ENCODE results near the gene PIAS1. TPM values are rescaled to one million over a fixed set of nuclear protein-coding genes. Genes with fewer than 3 reads are reported as not detected.
"Not testable (repeated sequence)": the region's sequence is repeated elsewhere in the genome, so short reads cannot be mapped to it uniquely, and the experiment has no call there.

The PIAS1 gene
- total RNA-seq, 4 donors from 2014 or later, result 61.8 to 106 (median 86.3) TPM

DNA sequence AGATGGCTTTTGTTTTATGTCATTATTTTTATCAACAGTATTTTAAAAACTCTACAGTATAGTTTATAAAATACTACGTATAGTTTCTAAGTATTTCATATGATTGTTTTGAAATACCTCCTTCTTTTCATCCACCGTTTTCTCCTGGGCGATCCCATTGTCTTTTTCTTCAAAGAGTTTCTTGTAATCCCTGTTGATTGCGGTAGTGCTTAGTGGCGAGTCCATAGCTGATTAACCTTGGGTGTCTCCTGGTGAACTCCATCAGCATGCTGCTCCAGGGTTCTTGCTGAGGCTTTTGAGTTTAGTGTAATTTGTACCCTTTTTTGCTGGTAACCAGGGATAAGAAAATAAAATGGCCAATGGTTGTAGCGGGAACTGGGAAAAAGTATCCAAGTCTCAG lies 3.6 kb downstream of the PIAS1 start:
- no peak overlapping the region for H3K4me3 ChIP-seq
- whole genome bisulfite sequencing, 2 donors, result 71 to 72% methylated on average over 6 of the region's 6 CpGs
- H3K27ac ChIP-seq, result no peak overlapping the region
- no peaks in the 10 kb centered on the region for H3K27me3 ChIP-seq
- TF ChIP-seq, protein P1, sequence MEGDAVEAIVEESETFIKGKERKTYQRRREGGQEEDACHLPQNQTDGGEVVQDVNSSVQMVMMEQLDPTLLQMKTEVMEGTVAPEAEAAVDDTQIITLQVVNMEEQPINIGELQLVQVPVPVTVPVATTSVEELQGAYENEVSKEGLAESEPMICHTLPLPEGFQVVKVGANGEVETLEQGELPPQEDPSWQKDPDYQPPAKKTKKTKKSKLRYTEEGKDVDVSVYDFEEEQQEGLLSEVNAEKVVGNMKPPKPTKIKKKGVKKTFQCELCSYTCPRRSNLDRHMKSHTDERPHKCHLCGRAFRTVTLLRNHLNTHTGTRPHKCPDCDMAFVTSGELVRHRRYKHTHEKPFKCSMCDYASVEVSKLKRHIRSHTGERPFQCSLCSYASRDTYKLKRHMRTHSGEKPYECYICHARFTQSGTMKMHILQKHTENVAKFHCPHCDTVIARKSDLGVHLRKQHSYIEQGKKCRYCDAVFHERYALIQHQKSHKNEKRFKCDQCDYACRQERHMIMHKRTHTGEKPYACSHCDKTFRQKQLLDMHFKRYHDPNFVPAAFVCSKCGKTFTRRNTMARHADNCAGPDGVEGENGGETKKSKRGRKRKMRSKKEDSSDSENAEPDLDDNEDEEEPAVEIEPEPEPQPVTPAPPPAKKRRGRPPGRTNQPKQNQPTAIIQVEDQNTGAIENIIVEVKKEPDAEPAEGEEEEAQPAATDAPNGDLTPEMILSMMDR (IDR thresholded peaks at IDR 0.05), result no peak
- no peak for TF ChIP-seq POLR2A (IDR thresholded peaks at IDR 0.05)
- no peak for TF ChIP-seq EP300 (IDR thresholded peaks at IDR 0.05)
- no peaks in the 10 kb centered on the region for H3K36me3 ChIP-seq
- peaks cover 0 to 56% (median 28%) of the 10 kb centered on the region in 4 donors for H3K4me1 ChIP-seq
- DNase-seq (ENCODE audit: low spot score in 2 of 2), result no peak
- no peaks in the 10 kb centered on the region for H3K9me3 ChIP-seq

DNA sequence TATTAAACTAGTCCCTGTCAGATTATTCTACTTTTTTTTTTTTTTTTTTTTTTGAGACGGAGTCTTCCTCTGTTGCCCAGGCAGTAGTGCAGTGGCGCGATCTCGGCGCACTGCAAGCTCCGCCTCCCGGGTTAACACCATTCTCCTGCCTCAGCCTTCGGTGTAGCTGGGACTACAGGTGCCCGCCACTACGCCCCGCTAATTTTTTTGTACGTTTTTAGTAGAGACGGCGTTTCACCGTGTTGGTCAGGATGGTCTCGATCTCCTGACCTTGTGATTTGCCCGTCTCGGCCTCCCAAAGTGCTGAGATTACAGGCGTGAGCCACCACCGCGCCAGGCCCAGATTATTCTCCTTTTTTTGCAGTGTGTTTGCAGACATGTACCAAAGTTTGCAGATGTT lies 4.9 kb downstream of the PIAS1 start:
- H3K9me3 ChIP-seq; DNase-seq (ENCODE audit: low spot score in 2 of 2); H3K4me3 ChIP-seq; H3K27me3 ChIP-seq; H3K36me3 ChIP-seq; H3K27ac ChIP-seq: not testable (repeated sequence)
- 96 to 98% methylated on average over 21 of the region's 21 CpGs for WGBS, 2 donors
- H3K4me1 ChIP-seq, result peaks cover 0 to 62% (median 27%) of the 10 kb centered on the region in 4 donors

DNA sequence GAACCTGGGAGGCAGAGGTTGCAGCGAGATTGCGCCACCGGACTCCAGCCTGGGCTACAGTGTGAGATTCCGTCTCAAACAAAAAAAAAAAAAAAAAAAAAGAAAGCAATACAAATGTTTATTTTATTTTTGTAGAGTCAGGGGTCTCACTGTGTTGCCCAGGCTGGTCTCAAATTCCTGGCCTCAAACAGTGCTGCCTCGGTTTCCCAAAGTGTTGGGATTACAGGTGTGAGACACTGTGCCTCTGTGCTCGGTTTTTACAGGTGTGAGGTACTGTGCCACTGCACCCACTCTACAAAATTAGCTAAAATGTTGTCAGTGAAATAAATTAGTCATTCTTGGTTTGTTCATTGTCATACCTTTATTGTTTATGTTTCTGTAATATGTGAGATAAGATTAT lies 5.5 kb downstream of the PIAS1 start:
- Histone ChIP-seq H3K4me1 (peaks cover 0 to 68% (median 28%) of the 10 kb centered on the region in 4 donors), H3K4me3 (no peak overlapping the region), H3K27me3 (no peaks in the 10 kb centered on the region), H3K9me3 (no peaks in the 10 kb centered on the region), H3K36me3 (no peaks in the 10 kb centered on the region), H3K27ac (no peak overlapping the region)
- DNase-seq (ENCODE audit: low spot score in 2 of 2), result no peak
- TF ChIP-seq, protein P1 (IDR thresholded peaks at IDR 0.05), result no peak
- no peak for TF ChIP-seq EP300 (IDR thresholded peaks at IDR 0.05)
- no peak for TF ChIP-seq POLR2A (IDR thresholded peaks at IDR 0.05)
- WGBS, 2 donors, result 91 to 98% methylated on average over 6 of the region's 6 CpGs

DNA sequence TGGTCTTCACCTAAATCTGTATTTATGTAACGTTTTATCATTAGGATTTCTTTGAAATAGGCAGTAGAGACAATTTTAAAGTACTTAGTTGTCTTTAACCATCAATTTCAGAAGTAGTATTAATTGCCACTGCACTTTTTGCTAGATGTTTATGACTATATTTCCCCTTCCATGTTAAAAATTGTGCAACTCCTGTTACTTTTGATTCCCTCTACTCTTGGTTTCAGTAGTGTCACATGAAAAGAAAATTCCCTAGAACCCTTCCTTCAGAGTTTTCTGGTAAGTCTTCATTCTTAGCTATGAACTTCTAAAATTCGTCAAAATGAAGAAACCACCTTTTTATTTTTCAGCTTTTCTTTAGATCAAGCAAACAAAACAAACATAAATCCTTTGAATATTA lies 7.1 kb downstream of the PIAS1 start:
- Histone ChIP-seq H3K4me1 (peaks cover 0 to 64% (median 26%) of the 10 kb centered on the region in 4 donors), H3K4me3 (no peak overlapping the region), H3K27ac (no peak overlapping the region), H3K9me3 (no peaks in the 10 kb centered on the region), H3K36me3 (no peaks in the 10 kb centered on the region), H3K27me3 (no peaks in the 10 kb centered on the region)
- 78 to 87% methylated on average over 2 of the region's 2 CpGs for WGBS, 2 donors
- no peak for DNase-seq (ENCODE audit: low spot score in 2 of 2)
- TF ChIP-seq, protein P1 (IDR thresholded peaks at IDR 0.05), result no peak
- TF ChIP-seq EP300 (IDR thresholded peaks at IDR 0.05) (no peak), POLR2A (IDR thresholded peaks at IDR 0.05) (no peak)

DNA sequence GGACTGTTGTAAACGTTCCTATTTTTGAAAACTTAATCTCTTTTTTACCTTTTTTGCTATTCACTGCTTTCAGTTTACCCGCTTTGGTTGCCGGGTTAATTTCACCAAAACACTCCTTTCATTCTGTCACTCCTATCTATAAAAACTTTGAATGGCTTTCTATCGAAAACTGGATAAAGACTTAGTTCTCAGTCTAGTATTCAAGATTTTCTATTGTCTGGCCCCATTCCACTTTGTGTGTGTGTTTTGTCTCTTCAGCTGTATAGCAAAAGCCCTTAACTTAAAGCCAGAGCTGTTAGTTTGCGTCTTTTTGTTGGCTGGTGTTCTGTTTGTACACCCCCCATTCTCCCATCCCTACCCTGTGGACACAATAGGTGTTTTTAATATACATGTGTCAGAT lies 7.5 kb downstream of the PIAS1 start:
- TF ChIP-seq, protein P1 (IDR thresholded peaks at IDR 0.05), result no peak
- TF ChIP-seq POLR2A (IDR thresholded peaks at IDR 0.05) (no peak), EP300 (IDR thresholded peaks at IDR 0.05) (no peak)
- WGBS, 2 donors, result 59 to 64% methylated on average over 5 of the region's 5 CpGs
- Histone ChIP-seq H3K4me3 (no peak overlapping the region), H3K4me1 (peaks cover 0 to 60% (median 23%) of the 10 kb centered on the region in 4 donors), H3K9me3 (no peaks in the 10 kb centered on the region), H3K27ac (no peak overlapping the region), H3K27me3 (no peaks in the 10 kb centered on the region), H3K36me3 (no peaks in the 10 kb centered on the region)
- no peak for DNase-seq (ENCODE audit: low spot score in 2 of 2)

DNA sequence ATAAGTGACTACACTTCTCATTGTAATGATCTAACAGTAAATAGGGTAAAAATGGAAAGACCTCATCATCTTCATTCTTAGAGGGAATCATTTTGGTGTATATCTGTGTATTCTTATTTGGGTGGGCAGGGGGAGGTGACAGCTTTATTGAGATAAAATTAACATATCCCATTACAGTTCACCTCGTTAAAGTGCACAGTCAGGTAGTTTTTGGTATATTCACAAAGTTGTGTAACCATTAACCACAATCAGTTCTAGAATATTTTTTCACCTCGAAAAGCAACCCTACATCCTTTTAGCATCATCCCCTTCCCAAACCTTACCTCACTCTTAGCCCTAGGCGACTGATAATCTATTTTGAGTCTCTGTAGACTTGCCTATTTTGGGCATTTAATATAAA lies 8.1 kb downstream of the PIAS1 start:
- 72 to 84% methylated on average over 3 of the region's 3 CpGs for WGBS, 2 donors
- no peak overlapping the region for H3K27ac ChIP-seq
- no peaks in the 10 kb centered on the region for H3K9me3 ChIP-seq
- H3K36me3 ChIP-seq, result no peaks in the 10 kb centered on the region
- DNase-seq (ENCODE audit: low spot score in 2 of 2), result no peak
- peaks cover 0 to 60% (median 20%) of the 10 kb centered on the region in 4 donors for H3K4me1 ChIP-seq
- no peak overlapping the region for H3K4me3 ChIP-seq
- TF ChIP-seq POLR2A (IDR thresholded peaks at IDR 0.05) (no peak), EP300 (IDR thresholded peaks at IDR 0.05) (no peak)
- TF ChIP-seq, protein P1 (IDR thresholded peaks at IDR 0.05), result no peak
- H3K27me3 ChIP-seq, result no peaks in the 10 kb centered on the region

Measured in tibial nerve (tissue), 4 donors.